UCSD-AML1 (cell line): ENCODE data around the gene GSC2.
"Not testable (repeated sequence)": the region's sequence is repeated elsewhere in the genome, so short reads cannot be mapped to it uniquely, and the experiment has no call there.

Experiments used
- DNase-seq: peaks from one replicate; lab custom pipeline; 2025; ENCODE audit not compliant: unreplicated experiment; lab: John Stamatoyannopoulos, UW

GSC2 gene

GRCh38 chr22:19156109-19156508, 6.0 kb upstream of the GSC2 start:
- not testable (repeated sequence) for DNase-seq

DNA sequence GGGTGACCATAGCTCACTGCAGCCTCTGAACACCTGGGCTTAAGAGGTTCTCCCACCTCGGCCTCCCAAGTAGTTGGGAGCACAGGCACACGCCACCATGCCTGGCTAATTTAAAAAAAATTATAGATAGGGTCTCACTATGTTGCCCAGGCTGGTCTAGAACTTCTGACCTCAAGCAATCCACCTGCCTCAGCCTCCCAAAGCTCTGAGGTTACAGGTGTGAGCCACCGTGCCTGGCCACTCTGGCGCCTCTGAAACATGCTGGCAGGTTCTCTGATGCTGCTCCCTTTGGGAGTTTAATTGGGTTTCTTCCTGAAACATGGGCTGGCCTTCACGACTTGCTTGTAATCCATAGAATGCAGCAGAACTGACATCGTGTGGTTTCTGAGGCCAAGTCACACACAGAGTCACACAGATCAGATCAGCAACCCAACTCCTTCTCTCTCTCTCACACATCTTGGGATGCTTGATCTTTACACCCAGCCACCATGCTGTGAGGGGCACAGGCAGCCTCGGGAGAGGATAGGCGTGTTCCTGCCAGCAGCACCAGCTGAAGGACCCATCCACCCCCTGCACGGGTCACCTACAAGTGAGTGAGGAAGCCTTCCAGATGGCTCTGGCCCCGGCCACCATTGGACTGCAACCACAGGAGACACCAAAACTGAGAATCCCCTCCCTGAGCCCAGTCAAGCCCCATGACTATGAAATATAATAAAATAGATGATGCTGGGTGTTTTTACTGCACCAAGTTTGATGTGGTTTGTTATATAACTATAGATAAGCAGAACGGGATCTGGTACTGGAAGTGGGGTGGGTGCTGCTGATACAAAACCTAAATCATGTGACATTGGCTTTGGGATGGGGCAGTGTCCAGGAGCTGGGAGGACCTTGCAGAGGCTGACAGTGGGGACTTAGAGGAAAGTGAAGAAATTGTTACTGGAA, 3.1 kb upstream of the GSC2 start:
- no peak for DNase-seq

- DNase-seq: no peak
Observed at GRCh38 chr22:19151329-19152191, 1.5 kb upstream of the GSC2 start.

DNA sequence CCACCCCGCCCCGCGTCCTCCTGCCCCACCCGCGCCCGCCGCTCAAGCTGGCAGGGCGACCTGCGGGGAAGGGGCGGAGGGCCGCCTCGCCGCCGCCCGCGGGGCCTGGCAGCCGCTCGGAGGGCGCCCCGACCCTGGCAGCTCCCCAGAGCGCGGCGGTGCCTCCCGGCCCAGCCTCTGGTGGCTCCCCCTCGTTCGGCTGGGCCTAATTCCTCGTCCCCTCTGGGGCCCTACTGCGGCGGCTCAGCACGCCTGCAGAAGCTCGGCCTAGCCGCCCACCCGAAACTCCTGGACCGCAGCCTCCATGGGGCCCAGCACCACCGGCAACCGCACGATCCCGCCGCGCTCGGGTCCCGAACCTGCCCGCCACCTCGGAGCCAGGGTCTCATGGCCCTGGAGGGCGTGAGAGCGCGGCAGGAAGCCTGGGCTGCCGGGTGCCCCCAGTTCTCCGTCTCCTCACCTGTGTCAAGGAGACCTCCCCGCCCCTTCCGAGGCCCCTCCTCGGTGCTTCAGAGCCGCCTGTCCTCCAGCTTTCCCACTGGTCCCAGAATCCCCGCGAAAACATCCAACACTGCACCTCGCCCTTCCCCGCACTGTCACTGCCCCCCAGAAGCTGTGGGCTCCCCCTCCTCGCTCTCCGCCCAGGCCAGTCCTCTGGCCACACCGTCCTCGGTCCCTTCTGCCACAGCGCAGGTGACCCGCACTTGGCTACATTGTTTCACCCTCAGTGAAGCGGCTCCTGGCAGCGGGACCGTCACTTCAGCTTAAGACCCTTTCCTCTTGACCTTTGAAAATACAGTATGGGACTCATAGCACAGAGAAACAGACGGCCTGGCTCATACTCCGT, 613 bp upstream of the GSC2 start:
- no peak for DNase-seq

- DNase-seq: no peak
Observed at GRCh38 chr22:19149047-19149883, 827 bp downstream of the GSC2 start.

DNA sequence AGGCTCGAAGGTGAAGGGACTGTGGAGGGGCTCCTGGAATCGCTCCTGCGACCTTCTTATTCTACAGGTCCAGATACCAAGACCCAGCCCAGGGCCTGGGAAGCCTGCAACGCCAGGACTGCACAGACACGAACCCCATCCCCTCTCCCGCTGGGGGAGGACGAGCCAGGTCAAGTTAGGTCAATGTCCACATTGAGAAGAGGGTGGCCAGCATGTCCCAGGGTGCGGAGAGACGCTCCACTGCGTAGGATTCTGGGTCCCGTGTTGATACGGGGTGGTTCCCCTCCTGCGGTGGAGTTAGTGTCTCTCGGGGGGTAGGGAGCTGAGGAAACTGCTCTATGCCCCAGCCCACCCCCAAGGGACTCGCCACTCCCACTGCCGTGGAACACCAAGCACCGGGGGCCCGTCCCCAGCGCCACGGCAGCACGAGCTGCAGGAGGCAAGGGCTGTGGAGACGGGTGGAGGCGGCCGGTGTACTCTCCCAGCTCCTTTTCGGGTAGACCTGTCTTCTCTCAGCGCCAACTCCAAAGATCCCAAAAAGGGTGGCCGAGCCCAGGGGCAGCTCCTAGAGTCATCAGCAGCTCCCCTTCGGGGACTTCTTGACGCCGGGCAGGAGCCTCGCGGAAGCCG, 1.6 kb downstream of the GSC2 start:
- DNase-seq: no peak

GRCh38 chr22:19147195-19147780, 2.8 kb downstream of the GSC2 start:
- no peak for DNase-seq

- DNase-seq: no peak
Observed at GRCh38 chr22:19146215-19146968, 3.7 kb downstream of the GSC2 start.

DNA sequence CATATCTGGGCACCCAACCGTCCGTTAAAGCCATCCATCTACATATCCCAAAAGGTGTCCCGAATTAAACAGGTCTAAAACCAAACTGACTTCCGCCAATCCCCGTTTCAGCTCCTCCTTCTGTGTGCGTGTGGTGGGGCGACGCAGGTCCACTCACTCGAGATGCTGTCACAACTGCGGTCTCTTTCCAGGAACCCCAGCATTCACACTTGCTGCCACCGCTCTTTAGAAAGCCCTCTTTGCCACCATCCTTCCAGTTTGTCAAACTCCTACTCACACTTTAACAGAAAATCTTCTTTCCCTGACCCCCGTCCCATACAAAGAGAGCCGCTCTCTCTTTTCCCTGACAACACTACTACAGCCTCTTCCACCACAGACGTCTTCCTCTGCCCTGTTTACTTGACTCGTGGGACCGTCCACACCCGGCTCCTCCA, 6.1 kb downstream of the GSC2 start:
- no peak for DNase-seq

DNA sequence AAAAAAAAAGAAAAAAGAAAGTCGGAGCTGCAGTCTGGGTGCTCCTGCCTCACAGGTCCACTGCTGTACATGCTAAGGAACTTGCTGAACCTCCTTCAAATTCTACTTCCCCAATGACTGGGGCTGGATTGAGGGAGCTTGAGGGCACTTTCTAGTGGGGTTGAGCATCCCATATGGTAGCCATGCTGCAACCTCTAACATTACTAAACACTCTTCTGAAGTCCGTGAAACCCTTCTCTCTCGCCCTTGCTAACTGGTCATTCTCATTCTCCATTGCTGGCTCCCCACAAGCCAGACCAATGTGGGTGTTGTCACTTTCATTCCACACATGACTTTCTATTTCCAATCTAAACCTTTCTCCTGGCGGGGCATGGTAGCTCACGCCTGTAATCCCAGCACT, 6.9 kb downstream of the GSC2 start:
- no peak for DNase-seq

DNA sequence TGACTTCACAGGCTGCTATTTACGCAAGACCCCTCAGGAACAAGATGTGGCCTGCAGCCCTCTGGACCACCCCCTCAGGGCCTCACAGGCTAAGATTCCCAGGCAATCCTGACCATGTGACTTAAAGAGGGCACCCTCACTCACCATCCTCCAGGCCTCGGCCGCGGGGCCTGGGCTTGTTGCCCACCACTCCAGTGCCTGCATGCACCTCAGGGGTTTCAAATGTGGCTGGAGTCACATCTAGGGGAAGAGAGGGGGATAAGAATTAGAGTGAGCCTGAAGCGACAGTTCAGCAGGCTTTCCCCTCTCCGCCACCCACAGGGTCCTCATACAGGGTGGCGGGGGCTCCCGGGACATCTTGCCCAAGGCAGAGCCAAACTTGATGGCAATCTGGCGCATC, 7.7 kb downstream of the GSC2 start:
- DNase-seq: no peak

DNA sequence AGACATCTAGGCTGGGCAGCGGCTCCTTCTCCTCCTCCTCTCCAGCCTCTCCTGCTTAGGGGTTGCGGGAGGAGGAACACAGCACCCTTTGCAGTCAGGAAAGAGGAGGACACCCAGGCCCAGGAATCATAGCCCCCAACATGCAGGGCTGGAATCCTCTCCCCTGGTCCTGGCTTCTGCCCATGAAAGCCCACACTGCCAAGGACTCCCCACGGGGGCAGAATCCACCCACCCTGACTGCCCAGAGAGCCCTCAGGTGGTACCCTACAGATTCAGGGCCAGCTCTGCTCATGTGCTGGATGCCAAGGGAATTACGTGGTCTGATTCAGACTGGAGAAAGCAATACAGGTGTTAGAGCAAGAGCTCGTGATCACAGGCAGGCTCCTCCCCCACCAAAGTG, 10.1 kb downstream of the GSC2 start:
- DNase-seq: no peak

DNA sequence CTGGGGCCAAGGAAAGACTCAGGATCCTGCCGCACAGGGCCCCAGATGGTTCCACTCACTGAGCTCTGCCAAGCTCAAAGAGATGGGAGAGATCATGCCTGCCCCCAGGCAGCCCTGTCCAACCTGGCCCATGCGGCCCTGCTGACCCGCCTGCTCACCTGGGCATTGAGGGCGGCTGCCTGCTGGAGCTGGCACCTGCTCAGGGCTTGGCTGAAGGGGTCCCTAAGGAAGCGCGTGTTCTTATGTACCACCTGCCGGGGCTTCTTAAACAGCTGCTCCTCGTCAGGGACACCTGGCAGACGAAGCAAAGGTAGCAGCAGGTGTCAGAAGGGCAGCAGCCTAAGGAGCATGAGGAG, 11.1 kb downstream of the GSC2 start:
- no peak for DNase-seq

- no peak for DNase-seq
Observed at GRCh38 chr22:19138217-19139000, 11.7 kb downstream of the GSC2 start.

DNA sequence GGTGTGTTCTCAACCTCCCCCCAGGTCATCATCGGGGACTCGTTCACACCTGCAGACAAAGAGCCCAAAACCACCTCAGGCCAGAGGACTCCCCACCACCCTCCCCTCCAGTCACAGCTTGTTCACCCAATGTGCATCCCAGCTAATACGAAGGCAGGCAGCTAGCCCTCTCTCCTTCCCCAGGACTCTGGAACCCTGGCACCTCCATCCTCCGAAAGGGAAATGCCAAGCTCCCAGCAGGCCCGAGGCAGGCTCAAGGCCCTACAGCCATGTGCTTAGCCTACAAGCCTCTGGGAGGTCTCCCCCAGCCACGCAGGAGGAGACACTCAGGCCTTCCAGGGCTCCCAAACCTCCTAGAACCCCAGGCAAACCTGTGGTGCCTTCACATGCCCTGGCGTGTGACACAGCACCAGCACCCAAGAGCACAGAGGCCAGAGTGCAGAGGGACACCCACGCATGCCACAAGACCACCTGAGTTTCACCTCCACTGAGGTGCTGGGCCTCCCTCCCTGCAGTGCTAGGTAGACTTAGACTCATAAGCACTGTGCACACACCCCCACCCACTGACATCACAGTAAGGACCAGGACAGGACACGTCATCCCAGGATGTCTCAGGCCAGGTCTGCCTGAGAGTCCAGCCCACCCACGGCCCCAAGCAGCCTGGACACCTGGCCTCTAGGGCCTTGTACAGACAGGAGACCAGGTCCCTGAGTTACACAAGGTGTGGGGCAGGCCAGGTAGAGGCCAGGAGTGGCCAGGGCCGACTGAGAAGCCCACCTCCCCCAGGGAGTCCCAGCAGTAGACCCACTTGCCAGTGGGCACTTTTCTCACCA, 12.5 kb downstream of the GSC2 start:
- DNase-seq: no peak

GRCh38 chr22:19136915-19137314, 13.2 kb downstream of the GSC2 start:
- DNase-seq: no peak

DNA sequence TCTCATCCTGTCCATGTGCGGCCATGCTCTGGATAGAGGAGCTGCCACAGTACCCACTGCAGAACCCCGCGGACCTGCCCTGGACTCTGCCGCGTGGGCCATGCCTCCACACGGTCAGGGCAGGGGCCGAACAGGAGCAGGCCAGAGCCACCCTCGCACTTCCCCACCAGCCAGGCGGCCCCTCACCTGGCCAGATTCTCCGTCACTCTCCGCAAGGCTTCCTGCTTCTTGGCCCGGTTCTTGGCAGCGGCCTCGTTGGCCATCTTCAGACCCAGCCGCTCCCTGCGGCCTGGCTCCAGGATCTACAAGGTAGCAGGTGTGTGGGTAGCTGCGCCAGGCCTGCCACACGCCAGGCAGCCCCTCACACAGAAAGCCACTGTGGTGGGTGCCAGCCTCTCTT, 15.2 kb downstream of the GSC2 start:
- DNase-seq: no peak
